ENCODE data around the gene CEP41. TPM values are rescaled to one million over a fixed set of nuclear protein-coding genes. Genes with fewer than 3 reads are reported as not detected.

The CEP41 gene
- total and polyA plus RNA-seq, 2 donors from 2014 or later: 8.1 to 12.7 TPM

DNA sequence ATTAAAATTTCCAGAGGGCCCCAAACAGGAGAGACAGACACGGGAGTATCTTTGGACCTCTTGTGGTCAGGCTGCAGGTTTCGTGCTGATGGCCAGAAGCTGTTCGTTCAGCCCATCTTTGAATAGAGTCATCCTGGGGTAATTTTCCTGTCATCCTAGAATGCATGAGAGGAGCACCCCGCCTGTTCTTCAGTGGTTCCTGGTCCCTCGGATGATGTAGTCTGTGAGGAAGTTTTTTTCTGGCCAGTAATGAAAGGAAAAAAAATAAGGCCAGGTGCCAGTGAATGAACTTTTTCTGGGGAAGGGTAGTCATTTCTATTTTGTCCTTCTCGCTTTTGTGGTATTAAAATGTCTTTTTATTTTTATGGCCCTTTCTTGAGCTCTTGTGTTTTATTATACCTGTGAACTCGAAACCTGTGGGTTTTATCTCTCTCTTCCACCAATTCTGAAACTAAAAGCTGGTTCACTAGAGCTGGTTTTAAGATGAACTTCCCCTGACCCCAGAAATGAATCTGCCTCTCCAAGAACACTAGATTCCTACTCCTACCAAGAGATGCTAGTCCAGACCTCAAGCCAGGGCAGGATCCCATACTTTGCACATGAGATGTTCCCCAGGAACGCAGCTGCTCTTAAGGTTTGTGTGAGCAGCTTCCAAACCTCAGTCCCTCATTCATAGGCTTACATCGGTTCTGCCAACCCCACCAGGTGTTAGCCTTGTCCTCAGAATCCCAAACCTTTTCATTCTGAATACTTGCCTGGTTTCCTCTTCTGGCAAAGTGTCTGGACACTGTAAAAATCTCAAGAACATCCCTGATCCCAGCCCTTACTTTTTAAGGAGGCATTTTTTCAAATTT lies 35.7 kb upstream of the CEP41 start:
- intact Hi-C loops (cut with DNase I): no loop called here
- TF ChIP-seq, protein P1, sequence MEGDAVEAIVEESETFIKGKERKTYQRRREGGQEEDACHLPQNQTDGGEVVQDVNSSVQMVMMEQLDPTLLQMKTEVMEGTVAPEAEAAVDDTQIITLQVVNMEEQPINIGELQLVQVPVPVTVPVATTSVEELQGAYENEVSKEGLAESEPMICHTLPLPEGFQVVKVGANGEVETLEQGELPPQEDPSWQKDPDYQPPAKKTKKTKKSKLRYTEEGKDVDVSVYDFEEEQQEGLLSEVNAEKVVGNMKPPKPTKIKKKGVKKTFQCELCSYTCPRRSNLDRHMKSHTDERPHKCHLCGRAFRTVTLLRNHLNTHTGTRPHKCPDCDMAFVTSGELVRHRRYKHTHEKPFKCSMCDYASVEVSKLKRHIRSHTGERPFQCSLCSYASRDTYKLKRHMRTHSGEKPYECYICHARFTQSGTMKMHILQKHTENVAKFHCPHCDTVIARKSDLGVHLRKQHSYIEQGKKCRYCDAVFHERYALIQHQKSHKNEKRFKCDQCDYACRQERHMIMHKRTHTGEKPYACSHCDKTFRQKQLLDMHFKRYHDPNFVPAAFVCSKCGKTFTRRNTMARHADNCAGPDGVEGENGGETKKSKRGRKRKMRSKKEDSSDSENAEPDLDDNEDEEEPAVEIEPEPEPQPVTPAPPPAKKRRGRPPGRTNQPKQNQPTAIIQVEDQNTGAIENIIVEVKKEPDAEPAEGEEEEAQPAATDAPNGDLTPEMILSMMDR (IDR thresholded peaks at IDR 0.05; ENCODE audit: borderline replicate concordance, extremely low read depth, insufficient read depth): no peak
- Histone ChIP-seq H3K9me3 (ENCODE audit: control insufficient read depth in 2 of 3, insufficient read depth in 1 of 3, low read length in 3 of 3) (peaks cover 0 to 7% (median 0%) of the 10 kb centered on the region in 3 donors), H3K4me3 (ENCODE audit: low read length in 3 of 3) (no peak overlapping the region), H3K36me3 (ENCODE audit: control insufficient read depth in 2 of 3, insufficient read depth in 3 of 3, low read length in 3 of 3) (no peaks in the 10 kb centered on the region), H3K9ac (ENCODE audit: low read length in 3 of 3) (no peak overlapping the region), H3K27ac (ENCODE audit: low read depth in 2 of 2, low read length in 2 of 2) (no peak overlapping the region), H3K4me1 (ENCODE audit: control insufficient read depth in 2 of 3, insufficient read depth in 2 of 3, low read depth in 1 of 3, low read length in 3 of 3) (no peaks in the 10 kb centered on the region), H3K27me3 (ENCODE audit: control insufficient read depth, insufficient read depth, low read length) (no peaks in the 10 kb centered on the region)
- FAIRE-seq: no peak
- peak in 1 of 5 donors; percentile 50 for DNase-seq

DNA sequence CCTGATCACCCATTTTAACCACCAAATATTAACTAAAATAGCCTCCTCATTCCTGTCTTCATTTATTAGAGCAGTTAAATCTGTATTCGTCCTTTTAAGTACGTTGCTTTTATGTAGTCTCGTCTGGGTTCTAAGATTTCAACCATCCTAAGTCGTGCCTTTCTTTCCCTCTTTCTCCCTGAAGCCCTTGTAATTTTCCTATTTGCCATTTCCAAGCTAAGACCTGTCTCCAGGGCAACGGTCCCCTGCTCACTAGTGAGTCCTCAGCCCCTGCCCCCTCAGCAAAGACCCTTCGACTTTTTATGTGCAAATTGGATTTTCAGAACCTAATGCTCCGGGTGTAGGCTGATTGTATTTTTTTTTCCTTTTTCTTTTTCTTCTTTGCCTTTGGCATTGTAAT lies 35.0 kb upstream of the CEP41 start:
- FAIRE-seq (no peak), DNase-seq (no peak)
- TF ChIP-seq, protein P1 (IDR thresholded peaks at IDR 0.05; ENCODE audit: borderline replicate concordance, extremely low read depth, insufficient read depth): no peak
- Histone ChIP-seq H3K9ac (ENCODE audit: low read length in 3 of 3) (no peak overlapping the region), H3K9me3 (ENCODE audit: control insufficient read depth in 2 of 3, insufficient read depth in 1 of 3, low read length in 3 of 3) (peaks cover 0 to 7% (median 0%) of the 10 kb centered on the region in 3 donors), H3K27me3 (ENCODE audit: control insufficient read depth, insufficient read depth, low read length) (no peaks in the 10 kb centered on the region), H3K36me3 (ENCODE audit: control insufficient read depth in 2 of 3, insufficient read depth in 3 of 3, low read length in 3 of 3) (no peaks in the 10 kb centered on the region), H3K4me1 (ENCODE audit: control insufficient read depth in 2 of 3, insufficient read depth in 2 of 3, low read depth in 1 of 3, low read length in 3 of 3) (no peaks in the 10 kb centered on the region), H3K27ac (ENCODE audit: low read depth in 2 of 2, low read length in 2 of 2) (no peak overlapping the region), H3K4me3 (ENCODE audit: low read length in 3 of 3) (no peak overlapping the region)
- intact Hi-C loops (cut with DNase I): no loop called here

DNA sequence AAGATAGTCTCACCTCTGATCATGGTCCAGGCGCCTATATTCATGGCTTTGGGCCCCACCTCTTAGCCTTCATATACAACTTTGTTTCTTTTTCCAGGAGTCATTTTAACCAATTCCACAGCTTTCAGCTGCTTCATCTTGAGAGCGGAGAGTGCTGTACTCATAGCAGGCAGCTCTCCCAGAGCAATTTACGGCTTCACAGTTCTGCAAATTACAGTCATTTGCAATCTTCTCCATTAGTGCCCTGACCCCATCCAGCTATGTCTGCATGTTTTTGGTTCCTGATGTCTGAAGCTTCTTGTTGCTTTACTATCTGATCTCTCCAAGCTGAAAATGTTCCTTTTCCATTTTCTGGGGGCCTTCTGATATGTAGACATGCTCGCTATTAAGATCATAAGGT lies 33.1 kb upstream of the CEP41 start:
- Histone ChIP-seq H3K27ac (ENCODE audit: low read depth in 2 of 2, low read length in 2 of 2) (no peak overlapping the region), H3K36me3 (ENCODE audit: control insufficient read depth in 2 of 3, insufficient read depth in 3 of 3, low read length in 3 of 3) (no peaks in the 10 kb centered on the region), H3K27me3 (ENCODE audit: control insufficient read depth, insufficient read depth, low read length) (no peaks in the 10 kb centered on the region), H3K9me3 (ENCODE audit: control insufficient read depth in 2 of 3, insufficient read depth in 1 of 3, low read length in 3 of 3) (peaks cover 0 to 7% (median 0%) of the 10 kb centered on the region in 3 donors), H3K4me3 (ENCODE audit: low read length in 3 of 3) (no peak overlapping the region), H3K4me1 (ENCODE audit: control insufficient read depth in 2 of 3, insufficient read depth in 2 of 3, low read depth in 1 of 3, low read length in 3 of 3) (no peaks in the 10 kb centered on the region), H3K9ac (ENCODE audit: low read length in 3 of 3) (no peak overlapping the region)
- DNase-seq (no peak), FAIRE-seq (no peak)
- TF ChIP-seq, protein P1 (IDR thresholded peaks at IDR 0.05; ENCODE audit: borderline replicate concordance, extremely low read depth, insufficient read depth): no peak
- intact Hi-C loops (cut with DNase I): no loop called here

Measured in kidney (tissue), 14 donors.